Body of pancreas (tissue), 4 donors: Measurements from ENCODE around the gene NBEAL2.

Experiments
- CTCF ChIP-seq, 7 experiments: fragments of 450-650 bp in 4 of 7; fragments of 200-600 bp in 3 of 7; sonication (generic) in 3 of 7; IDR thresholded peaks; one replicate each; pipeline ENCODE4 v1.5.1; 2016 to 2019; ENCODE audit warnings: antibody characterized with exemption in 7 of 7
- POLR2A ChIP-seq, 3 donors: fragments of 450-650 bp; IDR thresholded peaks; one replicate each; pipeline ENCODE4 v1.6.1; 2016; ENCODE audit warnings: antibody characterized with exemption in 3 of 3, mild to moderate bottlenecking in 2 of 3

DNA sequence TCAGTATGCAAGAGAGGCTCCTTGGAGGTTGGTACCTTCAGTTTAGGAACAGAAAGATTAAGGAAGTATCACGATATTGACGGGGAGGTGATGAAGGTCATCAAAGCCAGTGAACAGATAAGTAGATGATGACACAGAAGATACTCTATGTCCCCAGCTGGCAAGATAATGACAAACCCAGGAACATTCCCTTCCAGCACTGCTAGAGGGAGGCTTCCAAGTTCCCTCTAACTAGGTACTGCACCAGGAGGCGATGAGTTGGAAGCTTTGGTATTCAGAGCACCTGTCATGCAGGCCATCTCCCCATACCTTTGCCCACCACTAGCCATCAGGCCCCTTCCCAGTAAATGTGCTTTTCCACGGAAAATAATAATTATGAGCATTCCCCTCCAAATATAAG lies 40.8 kb downstream of the NBEAL2 start:
- no peak for TF ChIP-seq CTCF (IDR thresholded peaks at IDR 0.05)
- TF ChIP-seq POLR2A (IDR thresholded peaks at IDR 0.05), result no peak
